Neural cell (in vitro differentiated cells): ENCODE results near the gene WNT10A. TPM values are rescaled to one million over a fixed set of nuclear protein-coding genes. Genes with fewer than 3 reads are reported as not detected.

Experiments used
- H2AFZ ChIP-seq: fragments of 200-600, 300-800 bp; sonication (generic), shearing (Covaris generic); 2 replicates; pipeline ENCODE4 v1.6.0; 2014; ENCODE audit warnings: low read depth, mild to moderate bottlenecking, antibody characterized with exemption, low read length, moderate library complexity
- H3F3A ChIP-seq: fragments of 200-600 bp; shearing (Covaris generic); 2 replicates; pipeline ENCODE4 v1.6.1; 2016; ENCODE audit warnings: mild to moderate bottlenecking, moderate library complexity, mixed read lengths, antibody characterized with exemption, low read length; ENCODE audit not compliant: insufficient read depth, poor library complexity, severe bottlenecking
- H3K27ac ChIP-seq: fragments of 200-600, 300-800 bp; sonication (generic), shearing (Covaris generic); 2 replicates; pipeline ENCODE4 v1.5.1; 2014; ENCODE audit warnings: mild to moderate bottlenecking, low read length, moderate library complexity
- H3K27me3 ChIP-seq: fragments of 300-800, 200-600 bp; sonication (generic), shearing (Covaris generic); 2 replicates; pipeline ENCODE4 v1.6.0; 2014; ENCODE audit warnings: mild to moderate bottlenecking, low read depth, low read length, moderate library complexity; ENCODE audit not compliant: insufficient read depth
- H3K36me3 ChIP-seq: fragments of 300-800, 200-600 bp; sonication (generic), shearing (Covaris generic); 2 replicates; pipeline ENCODE4 v1.5.1; 2014; ENCODE audit warnings: mild to moderate bottlenecking, antibody characterized with exemption, low read length, moderate library complexity; ENCODE audit not compliant: insufficient read depth
- H3K4me2 ChIP-seq: fragments of 300-800, 200-600 bp; sonication (generic), shearing (Covaris generic); 2 replicates; pipeline ENCODE4 v1.6.0; 2014; ENCODE audit warnings: mild to moderate bottlenecking, low read length
- H3K4me3 ChIP-seq: fragments of 300-800, 200-600 bp; sonication (generic), shearing (Covaris generic); 2 replicates; pipeline ENCODE4 v1.5.1; 2014; ENCODE audit warnings: mild to moderate bottlenecking, low read length, moderate library complexity
- H3K79me2 ChIP-seq: fragments of 200-600 bp; shearing (Covaris generic); replicated peaks from 2 replicates; pipeline ENCODE4 v1.6.0; 2014; ENCODE audit warnings: mild to moderate bottlenecking, low read length, moderate library complexity; ENCODE audit not compliant: insufficient read depth
- H3K9ac ChIP-seq: fragments of 300-800, 200-600 bp; sonication (generic), shearing (Covaris generic); 2 replicates; pipeline ENCODE4 v1.6.1; 2016; ENCODE audit warnings: mild to moderate bottlenecking, low read length, mixed read lengths
- H3K9me2 ChIP-seq: fragments of 200-600 bp; shearing (Covaris generic); 2 replicates; pipeline ENCODE4 v1.6.1; 2016; ENCODE audit warnings: mild to moderate bottlenecking, low read length, mixed read lengths; ENCODE audit not compliant: insufficient read depth
- H3K9me3 ChIP-seq: fragments of 200-600, 300-800 bp; sonication (generic), shearing (Covaris generic); 2 replicates; pipeline ENCODE4 v1.6.1; 2016; ENCODE audit warnings: mild to moderate bottlenecking, mixed run types, low read length, moderate library complexity, mixed read lengths
- H4K20me1 ChIP-seq: fragments of 200-600 bp; shearing (Covaris generic); 2 replicates; pipeline ENCODE4 v1.6.1; 2016; ENCODE audit warnings: mild to moderate bottlenecking, mixed run types; ENCODE audit not compliant: insufficient read depth
- EP300 ChIP-seq: fragments of 450-650 bp; conservative IDR thresholded peaks from 2 replicates; pipeline ENCODE4 v1.6.1; 2014; ENCODE audit warnings: antibody characterized with exemption, mild to moderate bottlenecking, moderate library complexity; ENCODE audit not compliant: poor library complexity, severe bottlenecking
- EZH2 ChIP-seq: fragments of 200-600, 300-800 bp; shearing (Covaris generic), sonication (generic); IDR thresholded peaks from 2 replicates; pipeline ENCODE4 v1.6.1; 2014; ENCODE audit warnings: antibody characterized with exemption, low read length, borderline replicate concordance, mild to moderate bottlenecking; ENCODE audit not compliant: insufficient read depth, poor library complexity, severe bottlenecking
- MXI1 ChIP-seq: fragments of 450-650 bp; conservative IDR thresholded peaks from 2 replicates; pipeline ENCODE4 v1.6.1; 2014; ENCODE audit warnings: antibody characterized with exemption, mild to moderate bottlenecking; ENCODE audit not compliant: poor library complexity, severe bottlenecking
- POLR2AphosphoS5 ChIP-seq: IDR thresholded peaks from 2 replicates; pipeline ENCODE4 v1.6.1; 2012
- RAD21 ChIP-seq: fragments of 450-650 bp; conservative IDR thresholded peaks from 2 replicates; pipeline ENCODE4 v1.6.1; 2014; ENCODE audit warnings: antibody characterized with exemption, mild to moderate bottlenecking, moderate library complexity
- SMC3 ChIP-seq: fragments of 450-650 bp; conservative IDR thresholded peaks from 2 replicates; pipeline ENCODE4 v1.6.1; 2014; ENCODE audit warnings: antibody characterized with exemption, mild to moderate bottlenecking, moderate library complexity; ENCODE audit not compliant: poor library complexity
- TAF1 ChIP-seq: IDR thresholded peaks from 2 replicates; pipeline ENCODE4 v1.6.1; 2012; ENCODE audit warnings: low read depth
- polyA plus RNA-seq: library from polyadenylated mRNA; depleted of rRNA; stranded (reverse); fragments of >200 nt; gene quantifications from 2 replicates; pipeline ENCODE4 v1.2.3, GENCODE V29; 2014
- TF ChIP-seq, protein P1 (sequence below): IDR thresholded peaks from 2 replicates; pipeline ENCODE4 v1.6.1; 2012; ENCODE audit warnings: borderline replicate concordance
- TF ChIP-seq, protein P2 (sequence below): fragments of 450-650 bp; IDR thresholded peaks from 2 replicates; pipeline ENCODE4 v1.5.1; 2014; ENCODE audit warnings: antibody characterized with exemption, mild to moderate bottlenecking, moderate library complexity; ENCODE audit not compliant: poor library complexity, severe bottlenecking

Gene WNT10A
- polyA plus RNA-seq, 1 donor from 2014 or later = 0.14 TPM

GRCh38 chr2:218908721-218909619 is 28.3 kb downstream of the WNT10A start:
- H3K27ac ChIP-seq = no peak overlapping the region

GRCh38 chr2:218910741-218911140 is 30.1 kb downstream of the WNT10A start:
- no peak overlapping the region for H2AFZ ChIP-seq
- no peaks in the 10 kb centered on the region for H3K9me3 ChIP-seq
- no peak overlapping the region for H3K9ac ChIP-seq
- H3K4me2 ChIP-seq = no peak overlapping the region
- H3K27me3 ChIP-seq = peaks cover 11% of the 10 kb centered on the region
- H3K79me2 ChIP-seq = no peaks in the 10 kb centered on the region
- H3K9me2 ChIP-seq = no peaks in the 10 kb centered on the region
- no peaks in the 10 kb centered on the region for H3K36me3 ChIP-seq
- no peak overlapping the region for H3K27ac ChIP-seq
- no peaks in the 10 kb centered on the region for H4K20me1 ChIP-seq
- H3K4me3 ChIP-seq = no peak overlapping the region
- no peaks in the 10 kb centered on the region for H3F3A ChIP-seq
- no peak for TF ChIP-seq EP300
- TF ChIP-seq, protein P1, sequence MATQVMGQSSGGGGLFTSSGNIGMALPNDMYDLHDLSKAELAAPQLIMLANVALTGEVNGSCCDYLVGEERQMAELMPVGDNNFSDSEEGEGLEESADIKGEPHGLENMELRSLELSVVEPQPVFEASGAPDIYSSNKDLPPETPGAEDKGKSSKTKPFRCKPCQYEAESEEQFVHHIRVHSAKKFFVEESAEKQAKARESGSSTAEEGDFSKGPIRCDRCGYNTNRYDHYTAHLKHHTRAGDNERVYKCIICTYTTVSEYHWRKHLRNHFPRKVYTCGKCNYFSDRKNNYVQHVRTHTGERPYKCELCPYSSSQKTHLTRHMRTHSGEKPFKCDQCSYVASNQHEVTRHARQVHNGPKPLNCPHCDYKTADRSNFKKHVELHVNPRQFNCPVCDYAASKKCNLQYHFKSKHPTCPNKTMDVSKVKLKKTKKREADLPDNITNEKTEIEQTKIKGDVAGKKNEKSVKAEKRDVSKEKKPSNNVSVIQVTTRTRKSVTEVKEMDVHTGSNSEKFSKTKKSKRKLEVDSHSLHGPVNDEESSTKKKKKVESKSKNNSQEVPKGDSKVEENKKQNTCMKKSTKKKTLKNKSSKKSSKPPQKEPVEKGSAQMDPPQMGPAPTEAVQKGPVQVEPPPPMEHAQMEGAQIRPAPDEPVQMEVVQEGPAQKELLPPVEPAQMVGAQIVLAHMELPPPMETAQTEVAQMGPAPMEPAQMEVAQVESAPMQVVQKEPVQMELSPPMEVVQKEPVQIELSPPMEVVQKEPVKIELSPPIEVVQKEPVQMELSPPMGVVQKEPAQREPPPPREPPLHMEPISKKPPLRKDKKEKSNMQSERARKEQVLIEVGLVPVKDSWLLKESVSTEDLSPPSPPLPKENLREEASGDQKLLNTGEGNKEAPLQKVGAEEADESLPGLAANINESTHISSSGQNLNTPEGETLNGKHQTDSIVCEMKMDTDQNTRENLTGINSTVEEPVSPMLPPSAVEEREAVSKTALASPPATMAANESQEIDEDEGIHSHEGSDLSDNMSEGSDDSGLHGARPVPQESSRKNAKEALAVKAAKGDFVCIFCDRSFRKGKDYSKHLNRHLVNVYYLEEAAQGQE = no peak
- no peak for TF ChIP-seq EZH2
- TF ChIP-seq, protein P2, sequence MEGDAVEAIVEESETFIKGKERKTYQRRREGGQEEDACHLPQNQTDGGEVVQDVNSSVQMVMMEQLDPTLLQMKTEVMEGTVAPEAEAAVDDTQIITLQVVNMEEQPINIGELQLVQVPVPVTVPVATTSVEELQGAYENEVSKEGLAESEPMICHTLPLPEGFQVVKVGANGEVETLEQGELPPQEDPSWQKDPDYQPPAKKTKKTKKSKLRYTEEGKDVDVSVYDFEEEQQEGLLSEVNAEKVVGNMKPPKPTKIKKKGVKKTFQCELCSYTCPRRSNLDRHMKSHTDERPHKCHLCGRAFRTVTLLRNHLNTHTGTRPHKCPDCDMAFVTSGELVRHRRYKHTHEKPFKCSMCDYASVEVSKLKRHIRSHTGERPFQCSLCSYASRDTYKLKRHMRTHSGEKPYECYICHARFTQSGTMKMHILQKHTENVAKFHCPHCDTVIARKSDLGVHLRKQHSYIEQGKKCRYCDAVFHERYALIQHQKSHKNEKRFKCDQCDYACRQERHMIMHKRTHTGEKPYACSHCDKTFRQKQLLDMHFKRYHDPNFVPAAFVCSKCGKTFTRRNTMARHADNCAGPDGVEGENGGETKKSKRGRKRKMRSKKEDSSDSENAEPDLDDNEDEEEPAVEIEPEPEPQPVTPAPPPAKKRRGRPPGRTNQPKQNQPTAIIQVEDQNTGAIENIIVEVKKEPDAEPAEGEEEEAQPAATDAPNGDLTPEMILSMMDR = no peak
- TF ChIP-seq SMC3 = no peak
- no peak for TF ChIP-seq TAF1
- TF ChIP-seq POLR2AphosphoS5 = no peak
- TF ChIP-seq RAD21 = no peak

More at GRCh38 chr2:218908721-218909619, 28.3 kb downstream of the WNT10A start:
- no peaks in the 10 kb centered on the region for H3K36me3 ChIP-seq
- H3K27me3 ChIP-seq = peaks cover 25% of the 10 kb centered on the region
- H3K4me3 ChIP-seq = peak overlapping the region; percentile 71
- H2AFZ ChIP-seq = peak overlapping the region; percentile 81
- H3K4me2 ChIP-seq = peak overlapping the region; percentile 94
- no peaks in the 10 kb centered on the region for H4K20me1 ChIP-seq
- H3F3A ChIP-seq = no peaks in the 10 kb centered on the region
- H3K79me2 ChIP-seq = no peaks in the 10 kb centered on the region
- H3K9me2 ChIP-seq = no peaks in the 10 kb centered on the region
- H3K9me3 ChIP-seq = no peaks in the 10 kb centered on the region
- TF ChIP-seq RAD21 (no peak), POLR2AphosphoS5 (peak; percentile 70), TAF1 (peak; percentile 87), MXI1 (peak; percentile 96), EZH2 (no peak), EP300 (no peak), SMC3 (peak; percentile 24)
- TF ChIP-seq, protein P2 = peak; percentile 16
- TF ChIP-seq, protein P1 = peak; percentile 75
- H3K9ac ChIP-seq = peak overlapping the region; percentile 66
